Type B pancreatic cell (in vitro differentiated cells): ENCODE data around the gene TAF4B. TPM values are rescaled to one million over a fixed set of nuclear protein-coding genes. Genes with fewer than 3 reads are reported as not detected.

Experiments used
- DNase-seq: peaks from one replicate; pipeline ENCODE4 v3.0.0; 2021; ENCODE audit warnings: mixed read lengths; ENCODE audit not compliant: unreplicated experiment; ENCODE audit errors: extremely low spot score
- H3K27ac Mint-ChIP-seq: 2 replicates; pipeline ENCODE4 v1.8.0; 2021; ENCODE audit warnings: mild to moderate bottlenecking, mixed read lengths
- H3K27me3 Mint-ChIP-seq: 2 replicates; pipeline ENCODE4 v1.8.0; 2021; ENCODE audit warnings: mixed read lengths
- H3K36me3 Mint-ChIP-seq: 2 replicates; pipeline ENCODE4 v1.8.0; 2021; ENCODE audit warnings: mixed read lengths
- H3K4me1 Mint-ChIP-seq: one replicate; pipeline ENCODE4 v1.8.0; 2021; ENCODE audit warnings: mixed read lengths; ENCODE audit not compliant: unreplicated experiment
- H3K4me3 Mint-ChIP-seq: 2 replicates; pipeline ENCODE4 v1.8.0; 2021; ENCODE audit warnings: mild to moderate bottlenecking, mixed read lengths
- H3K9me3 Mint-ChIP-seq: 2 replicates; pipeline ENCODE4 v1.8.0; 2021; ENCODE audit warnings: mixed read lengths
- total RNA-seq: library from RNA; stranded (reverse); gene quantifications from 2 replicates; pipeline ENCODE4 v1.2.1, GENCODE V29; 2021; ENCODE audit warnings: low replicate concordance
- TF ChIP-seq, protein P1 (sequence below): fragments of 200-600 bp; sonication (generic); conservative IDR thresholded peaks from 2 replicates; pipeline ENCODE4 v1.5.0; 2021; ENCODE audit warnings: antibody characterized with exemption, mild to moderate bottlenecking

The TAF4B gene
- total RNA-seq, 1 donor from 2014 or later, result 5.1 TPM

DNA sequence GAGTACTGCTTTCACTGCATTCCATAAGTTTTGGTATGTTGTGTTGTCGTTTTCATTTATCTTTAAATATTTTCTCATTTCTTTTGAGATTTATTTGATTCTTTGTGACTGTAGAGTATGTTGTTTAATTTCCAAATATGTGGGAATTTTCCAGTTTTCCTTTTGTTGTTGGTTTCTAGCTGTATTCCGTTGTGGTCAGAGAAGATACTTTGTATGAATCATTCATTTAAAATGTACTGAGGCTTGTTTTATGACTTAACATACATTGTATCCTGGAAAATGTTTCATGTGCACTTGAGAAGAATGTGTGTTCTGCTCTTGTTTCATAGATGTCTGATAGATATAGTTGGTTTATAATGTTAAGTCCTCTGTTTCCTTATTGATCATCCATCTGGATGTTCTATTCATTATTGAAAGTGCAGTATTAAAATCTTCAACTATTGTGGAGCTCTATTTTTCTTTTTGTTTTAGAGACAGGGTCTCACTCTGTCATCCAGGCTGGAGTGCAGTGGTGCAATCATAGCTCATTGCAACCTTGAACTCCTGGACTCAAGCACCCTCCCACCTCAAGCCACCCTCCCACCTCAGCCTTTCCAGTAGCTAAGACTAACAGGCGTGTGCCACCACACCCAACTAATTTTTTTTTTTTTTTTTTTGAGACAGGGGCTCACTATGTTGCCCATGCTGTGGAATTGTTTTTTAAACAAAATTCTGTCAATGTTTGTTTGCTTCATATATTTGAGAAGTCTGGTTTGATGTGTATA lies 96.8 kb downstream of the TAF4B start:
- Mint-ChIP-seq H3K4me1 (peaks cover 19% of the 10 kb centered on the region), H3K27me3 (no peaks in the 10 kb centered on the region), H3K9me3 (no peaks in the 10 kb centered on the region), H3K4me3 (no peak overlapping the region), H3K27ac (no peak overlapping the region), H3K36me3 (peaks cover 8% of the 10 kb centered on the region)
- DNase-seq, result no peak
- TF ChIP-seq, protein P1, sequence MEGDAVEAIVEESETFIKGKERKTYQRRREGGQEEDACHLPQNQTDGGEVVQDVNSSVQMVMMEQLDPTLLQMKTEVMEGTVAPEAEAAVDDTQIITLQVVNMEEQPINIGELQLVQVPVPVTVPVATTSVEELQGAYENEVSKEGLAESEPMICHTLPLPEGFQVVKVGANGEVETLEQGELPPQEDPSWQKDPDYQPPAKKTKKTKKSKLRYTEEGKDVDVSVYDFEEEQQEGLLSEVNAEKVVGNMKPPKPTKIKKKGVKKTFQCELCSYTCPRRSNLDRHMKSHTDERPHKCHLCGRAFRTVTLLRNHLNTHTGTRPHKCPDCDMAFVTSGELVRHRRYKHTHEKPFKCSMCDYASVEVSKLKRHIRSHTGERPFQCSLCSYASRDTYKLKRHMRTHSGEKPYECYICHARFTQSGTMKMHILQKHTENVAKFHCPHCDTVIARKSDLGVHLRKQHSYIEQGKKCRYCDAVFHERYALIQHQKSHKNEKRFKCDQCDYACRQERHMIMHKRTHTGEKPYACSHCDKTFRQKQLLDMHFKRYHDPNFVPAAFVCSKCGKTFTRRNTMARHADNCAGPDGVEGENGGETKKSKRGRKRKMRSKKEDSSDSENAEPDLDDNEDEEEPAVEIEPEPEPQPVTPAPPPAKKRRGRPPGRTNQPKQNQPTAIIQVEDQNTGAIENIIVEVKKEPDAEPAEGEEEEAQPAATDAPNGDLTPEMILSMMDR, result no peak

DNA sequence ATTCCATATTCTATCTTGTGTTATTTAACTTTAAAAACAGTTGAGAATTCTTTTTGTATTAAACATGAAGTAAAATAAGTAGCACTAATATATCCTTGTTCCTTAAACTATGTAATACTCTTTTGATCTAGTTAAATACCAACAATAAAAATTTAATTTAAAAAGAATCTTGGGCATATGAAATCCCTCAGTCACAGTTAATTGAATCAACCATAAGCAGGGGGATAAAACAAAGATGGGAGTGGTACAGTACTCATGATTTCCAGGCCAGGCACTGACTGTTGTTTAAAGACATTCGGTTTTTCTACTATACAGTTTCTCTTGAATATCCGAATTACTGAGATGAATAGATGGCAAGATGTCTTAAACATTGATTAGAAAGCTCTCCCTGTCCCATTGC lies 99.5 kb downstream of the TAF4B start:
- H3K9me3 Mint-ChIP-seq, result no peaks in the 10 kb centered on the region

DNA sequence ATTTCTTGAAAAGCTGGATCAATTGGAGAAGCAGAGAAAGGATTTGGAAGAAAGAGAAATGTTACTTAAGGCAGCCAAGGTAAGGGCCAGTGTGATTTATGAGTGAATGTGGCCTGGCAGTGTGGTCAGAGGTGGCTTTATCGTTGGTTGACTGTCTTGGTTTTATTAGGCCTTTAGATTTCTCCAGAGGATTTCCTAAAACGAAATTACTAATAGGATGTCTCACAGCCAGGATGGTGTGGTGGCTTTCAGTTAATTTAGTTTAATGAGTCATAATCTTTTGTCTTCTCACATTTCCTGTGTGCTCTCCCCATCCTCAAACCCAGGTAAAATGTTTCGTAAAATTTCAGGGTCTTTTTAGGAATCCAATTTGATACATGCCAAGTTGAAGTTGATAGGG lies 100.8 kb downstream of the TAF4B start:
- DNase-seq, result no peak
- H3K9me3 Mint-ChIP-seq, result no peaks in the 10 kb centered on the region

More for the DNA sequence above, 99.5 kb downstream of the TAF4B start:
- no peak for DNase-seq
- peaks cover 8% of the 10 kb centered on the region for H3K36me3 Mint-ChIP-seq
- H3K4me1 Mint-ChIP-seq, result peaks cover 11% of the 10 kb centered on the region
- H3K4me3 Mint-ChIP-seq, result no peak overlapping the region
- TF ChIP-seq, protein P1, result no peak
- no peaks in the 10 kb centered on the region for H3K27me3 Mint-ChIP-seq
- H3K27ac Mint-ChIP-seq, result no peak overlapping the region

DNA sequence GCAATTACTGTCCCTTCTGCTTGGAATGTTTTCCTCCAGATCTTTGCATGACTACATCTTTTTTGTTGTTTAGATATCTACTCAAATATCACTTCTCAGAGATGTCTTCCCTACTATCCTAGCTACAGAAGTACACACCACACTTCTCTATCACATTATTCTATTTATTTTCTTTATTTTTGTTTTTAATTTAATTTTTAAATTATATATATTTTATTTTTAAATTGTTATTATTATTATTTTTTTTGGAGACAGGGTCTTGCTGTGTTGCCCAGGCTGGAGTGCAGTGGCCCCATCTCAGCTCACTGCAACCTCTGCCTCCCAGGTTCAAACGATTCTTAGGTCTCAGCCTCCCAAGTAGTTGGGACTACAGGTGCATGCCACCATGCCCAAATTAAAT lies 106.7 kb downstream of the TAF4B start:
- DNase-seq, result no peak

More for the DNA sequence above, 100.8 kb downstream of the TAF4B start:
- no peak overlapping the region for H3K4me3 Mint-ChIP-seq
- H3K4me1 Mint-ChIP-seq, result peaks cover 7% of the 10 kb centered on the region
- TF ChIP-seq, protein P1, result no peak
- H3K27ac Mint-ChIP-seq, result no peak overlapping the region
- H3K27me3 Mint-ChIP-seq, result no peaks in the 10 kb centered on the region
- peaks cover 8% of the 10 kb centered on the region for H3K36me3 Mint-ChIP-seq

DNA sequence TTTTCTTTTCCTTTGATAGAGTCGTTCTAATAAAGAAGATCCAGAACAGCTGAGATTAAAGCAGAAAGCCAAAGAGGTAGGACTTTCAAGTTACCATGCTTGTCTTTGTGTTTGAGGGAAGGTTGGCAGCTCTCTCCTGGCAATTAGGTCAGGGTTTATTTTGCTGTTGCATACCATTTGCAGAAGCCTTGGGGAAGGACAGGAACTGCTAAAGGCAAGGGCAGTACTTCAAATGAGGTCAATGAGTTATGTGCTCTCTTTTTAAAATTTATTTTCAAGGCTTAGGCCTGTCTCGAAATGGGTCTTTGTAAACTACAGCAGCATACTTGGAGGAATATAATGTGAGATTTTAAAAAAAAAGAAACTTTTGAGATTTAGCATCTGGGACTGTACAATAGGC lies 108.9 kb downstream of the TAF4B start:
- peaks cover 30% of the 10 kb centered on the region for H3K4me1 Mint-ChIP-seq
- no peaks in the 10 kb centered on the region for H3K27me3 Mint-ChIP-seq
- no peak for DNase-seq
- no peaks in the 10 kb centered on the region for H3K9me3 Mint-ChIP-seq
- TF ChIP-seq, protein P1, result no peak
- peak overlapping the region; percentile 78 for H3K27ac Mint-ChIP-seq
- H3K4me3 Mint-ChIP-seq, result peak overlapping the region; percentile 35
- H3K36me3 Mint-ChIP-seq, result no peaks in the 10 kb centered on the region

More for the DNA sequence above, 106.7 kb downstream of the TAF4B start:
- H3K4me3 Mint-ChIP-seq, result no peak overlapping the region
- no peaks in the 10 kb centered on the region for H3K36me3 Mint-ChIP-seq
- H3K9me3 Mint-ChIP-seq, result no peaks in the 10 kb centered on the region
- no peaks in the 10 kb centered on the region for H3K27me3 Mint-ChIP-seq
- TF ChIP-seq, protein P1, result no peak
- no peak overlapping the region for H3K27ac Mint-ChIP-seq
- H3K4me1 Mint-ChIP-seq, result peaks cover 25% of the 10 kb centered on the region
